K562 (cell line): ENCODE results near the gene CRELD2. TPM values are rescaled to one million over a fixed set of nuclear protein-coding genes. Genes with fewer than 3 reads are reported as not detected.

Source experiments
- ATAC-seq: fragments of 200-7000 bp; cut with Tn5 transposase; 3 replicates; pipeline ENCODE4 v1.9.1; 2020; ENCODE audit warnings: moderate library complexity
- BruUV-seq: library from RNA; stranded (reverse); fragments of 400-500 nt; replicated peaks from 2 replicates; lab custom pipeline; 2021; lab: Mats Ljungman, UMichigan
- CTCF ChIA-PET: fragments of 300-600 bp; formaldehyde crosslinking; extraction: SDS; loops from one replicate; lab custom pipeline; 2021; ENCODE audit warnings: low intra/inter-chr PET ratio; lab: Yijun Ruan, JAX
- POLR2A ChIA-PET: fragments of 300-600, 350-650 bp; sonication (Branson Sonifier 250); formaldehyde crosslinking; extraction: SDS; loops from one replicate; lab custom pipeline; 2021; ENCODE audit warnings: antibody characterized with exemption, inconsistent platforms; lab: Yijun Ruan, JAX
- DNase-seq, 4 experiments: peaks; one replicate each; pipeline versions ENCODE4 v3.0.0 to v3.0.0-alpha.2; 2011 to 2018; ENCODE audit warnings: low spot score in 3 of 4, mixed read lengths in 3 of 4; ENCODE audit errors: extremely low read depth in 1 of 4
- FAIRE-seq: peaks from 2 replicates; lab custom pipeline; 2011; peaks lifted over from hg19 to GRCh38; lab: Jason Lieb, UNC
- H2AFZ ChIP-seq: 2 replicates; pipeline ENCODE4 v1.6.0; 2011; ENCODE audit warnings: low read depth, low read length, control low read depth, inconsistent platforms
- H3K27ac ChIP-seq: fragments of 200-600 bp; 3 replicates; pipeline ENCODE4 v1.8.0; 2011; ENCODE audit warnings: low read depth, mild to moderate bottlenecking, control low read depth, inconsistent platforms, low read length, moderate library complexity, mixed read lengths; ENCODE audit errors: extremely low read depth
- H3K27me3 ChIP-seq, 2 experiments: fragments of 300-600 bp in 1 of 2; 2 replicates in 1 of 2; 3 replicates in 1 of 2; pipeline versions ENCODE4 v1.6.0 to v1.8.0; 2011; ENCODE audit warnings: inconsistent platforms in 2 of 2, low read length in 2 of 2, mild to moderate bottlenecking in 1 of 2, mixed read lengths in 1 of 2, moderate library complexity in 1 of 2; ENCODE audit not compliant: control insufficient read depth in 2 of 2, insufficient read depth in 2 of 2
- H3K36me3 ChIP-seq: fragments of 300-600 bp; 3 replicates; pipeline ENCODE4 v1.8.0; 2011; ENCODE audit warnings: mild to moderate bottlenecking, low read length, inconsistent platforms; ENCODE audit not compliant: control insufficient read depth, insufficient read depth
- H3K4me1 ChIP-seq, 2 experiments: fragments of 200-600 bp in 1 of 2; replicated peaks in 1 of 2; 2 replicates in 1 of 2; 3 replicates in 1 of 2; pipeline versions ENCODE4 v1.5.1 to v1.8.0; 2011; ENCODE audit warnings: inconsistent platforms in 2 of 2, low read length in 2 of 2, mild to moderate bottlenecking in 1 of 2, mixed read lengths in 1 of 2, moderate library complexity in 1 of 2; ENCODE audit not compliant: control insufficient read depth in 2 of 2, insufficient read depth in 2 of 2
- H3K4me2 ChIP-seq: 2 replicates; pipeline ENCODE4 v1.6.1; 2011; ENCODE audit warnings: low read length, control low read depth, inconsistent platforms, mixed read lengths; ENCODE audit not compliant: insufficient read depth
- H3K4me3 ChIP-seq: fragments of 200-600 bp; sonication (generic), shearing (Covaris generic); 2 replicates; pipeline ENCODE4 v1.5.1; 2016; ENCODE audit warnings: control low read depth, inconsistent platforms
- H3K79me2 ChIP-seq: fragments of 200-600 bp; 3 replicates; pipeline ENCODE4 v1.8.0; 2011; ENCODE audit warnings: low read length, inconsistent platforms; ENCODE audit not compliant: control insufficient read depth, insufficient read depth
- H3K9ac ChIP-seq, 2 experiments: 2 replicates each; pipeline versions ENCODE4 v1.6.0 to v1.6.1; 2011; ENCODE audit warnings: low read depth in 2 of 2, low read length in 2 of 2, control low read depth in 1 of 2, inconsistent platforms in 1 of 2, mild to moderate bottlenecking in 1 of 2, mixed read lengths in 1 of 2; ENCODE audit not compliant: insufficient read depth in 1 of 2
- H3K9me1 ChIP-seq: one replicate; pipeline ENCODE4 v1.6.0; 2011; ENCODE audit warnings: inconsistent platforms, mild to moderate bottlenecking, low read length, moderate library complexity; ENCODE audit not compliant: control insufficient read depth, insufficient read depth
- H3K9me3 ChIP-seq: replicated peaks from 2 replicates; pipeline ENCODE4 v1.5.1; 2011; ENCODE audit warnings: low read depth, low read length, inconsistent platforms; ENCODE audit not compliant: control insufficient read depth, insufficient read depth
- H4K20me1 ChIP-seq: replicated peaks from 2 replicates; pipeline ENCODE4 v1.6.1; 2011; ENCODE audit warnings: low read length, inconsistent platforms, mixed read lengths; ENCODE audit not compliant: control insufficient read depth, insufficient read depth
- ELK3 ChIP-seq: fragments of 450-650 bp; formaldehyde crosslinking; IDR thresholded peaks from 2 replicates; pipeline ENCODE4 v1.4.0; 2020; ENCODE audit warnings: mild to moderate bottlenecking
- GATAD2A ChIP-seq: fragments of 450-650 bp; IDR thresholded peaks from 2 replicates; pipeline ENCODE4 v1.6.1; 2017
- HLTF ChIP-seq: fragments of 450-650 bp; IDR thresholded peaks from 2 replicates; pipeline ENCODE4 v1.6.1; 2016
- HMBOX1 ChIP-seq: sonication (generic); IDR thresholded peaks from 2 replicates; pipeline ENCODE4 v1.6.1; 2016
- HNRNPK ChIP-seq: fragments of 200-400 bp; formaldehyde crosslinking; IDR thresholded peaks from one replicate; pipeline ENCODE4 v1.6.1; 2018; ENCODE audit warnings: mild to moderate bottlenecking, low read depth, low read length; ENCODE audit not compliant: poor library complexity, severe bottlenecking
- MYC ChIP-seq, 2 experiments: fragments of 250-450 bp in 1 of 2; sonication (Bioruptor Pico) in 1 of 2; IDR thresholded peaks; 2 replicates each; pipeline versions ENCODE4 v1.5.1 to v1.6.1; 2012 to 2021; ENCODE audit warnings: low read depth in 2 of 2, borderline replicate concordance in 1 of 2, improper control_type of control experiment in 1 of 2, low read length in 1 of 2, mild to moderate bottlenecking in 1 of 2, moderate library complexity in 1 of 2
- NCOA2 ChIP-seq, 2 experiments: fragments of 450-650 bp; IDR thresholded peaks; 2 replicates each; pipeline ENCODE4 v1.6.1; 2018; ENCODE audit warnings: mild to moderate bottlenecking in 2 of 2, moderate library complexity in 1 of 2; ENCODE audit not compliant: partially characterized antibody in 2 of 2
- NR1H2 ChIP-seq: sonication (generic); formaldehyde crosslinking; IDR thresholded peaks from 2 replicates; pipeline ENCODE4 v1.4.0; 2020; ENCODE audit warnings: mild to moderate bottlenecking, missing genetic modification reagents
- ZFX ChIP-seq: sonication (generic); formaldehyde crosslinking; IDR thresholded peaks from 2 replicates; pipeline ENCODE4 v1.8.0; 2022; ENCODE audit warnings: mild to moderate bottlenecking, missing genetic modification reagents, moderate library complexity
- ZNF121 ChIP-seq: sonication (generic); formaldehyde crosslinking; conservative IDR thresholded peaks from 2 replicates; pipeline ENCODE4 v1.8.0; 2022; ENCODE audit warnings: missing genetic modification reagents
- ZNF518B ChIP-seq: fragments of 250-450 bp; sonication (Bioruptor Pico); IDR thresholded peaks from 2 replicates; pipeline ENCODE4 v1.5.0; 2021; ENCODE audit warnings: mild to moderate bottlenecking, moderate library complexity
- WGBS: fragments of 100-300 bp; shearing (Covaris generic); methylation state at CpG from one replicate; pipeline ENCODE4 v1.1.6; 2016; ENCODE audit warnings: low coverage, mixed read lengths; ENCODE audit not compliant: insufficient coverage; ENCODE audit errors: missing lambda C conversion rate; 5-methylcytosine and 5-hydroxymethylcytosine counted together
- in situ Hi-C: fragments of 300-500 bp; cut with MboI; formaldehyde crosslinking; loops from 4 replicates; pipeline ENCODE4 v1.15.0; 2018; ENCODE audit warnings: inconsistent platforms, mixed read lengths
- intact Hi-C: fragments of 100-400 bp; cut with micrococcal nuclease; formaldehyde crosslinking; loops from 2 replicates; pipeline ENCODE4 v1.14.2; 2022
- polyA plus RNA-seq, 8 experiments: library from polyadenylated mRNA; depleted of rRNA in 4 of 8; stranded (reverse) in 5 of 8; unstranded in 3 of 8; fragments of >200 nt; fragmentation: Nextera tagmentation in 2 of 8; fragmentation: Illumina TruSeq in 1 of 8; extraction: Ambion mirVana in 2 of 8; extraction: Trizol in 1 of 8; gene quantifications; 2 replicates each; pipeline versions ENCODE4 v1.2.1 to v1.2.3, GENCODE V29; 2011 to 2014; ENCODE audit warnings: inconsistent platforms in 1 of 8, missing spikeins in 1 of 8
- total RNA-seq, 7 experiments: library from RNA; depleted of rRNA in 6 of 7; stranded (reverse); fragments of >200 nt in 6 of 7; fragmentation: Illumina TruSeq in 2 of 7; extraction: Trizol in 2 of 7; gene quantifications; 2 replicates each; pipeline versions ENCODE4 v1.2.1 to v1.2.3, GENCODE V29; 2011 to 2021; ENCODE audit warnings: low replicate concordance in 1 of 7

The CRELD2 gene
- total and polyA plus RNA-seq, 9 of the 15 experiments (the other 6 are each of a cell fraction or from before 2014, with no cell fraction given), result 0.96 to 25.3 (median 8.8) TPM

- POLR2A ChIA-PET, result no interaction called here
- no peaks in the 10 kb centered on the region; the same call in 2 of the 3 replicates for H3K36me3 ChIP-seq
- ATAC-seq (no peak), FAIRE-seq (no peak), DNase-seq (no peak)
- no peak overlapping the region for H2AFZ ChIP-seq
- H3K9me3 ChIP-seq, result 0 out of 2 replicates have a peak, but pooled peaks cover 4% of the 10 kb centered on the region
- H3K79me2 ChIP-seq, result no peaks in the 10 kb centered on the region
- H3K27me3 ChIP-seq, result no peaks in the 10 kb centered on the region
- peaks cover 3 to 4% of the 10 kb centered on the region in 2 experiments; a peak in 3 of 5 replicates for H3K4me1 ChIP-seq
- no peaks in the 10 kb centered on the region for H4K20me1 ChIP-seq
- intact Hi-C loops (no loop called here), in situ Hi-C loops (no loop called here)
- H3K4me2 ChIP-seq, result no peak overlapping the region
- H3K4me3 ChIP-seq, result no peak overlapping the region
- 89% methylated on average over 7 of the region's 8 CpGs for WGBS
- no peak for TF ChIP-seq HMBOX1
- TF ChIP-seq ZNF518B (CRISPR knock-in tag), result no peak
- TF ChIP-seq HLTF, result no peak
- TF ChIP-seq NCOA2 (IDR thresholded peaks at IDR 0.05; ENCODE audit: partially characterized antibody in 2 of 2), result no peak
- TF ChIP-seq ZNF121, result no peak
- TF ChIP-seq ELK3 (CRISPR knock-in tag), result no peak
- no peak for TF ChIP-seq GATAD2A
- no peak for TF ChIP-seq MYC (IDR thresholded peaks at IDR 0.05; ENCODE audit: low read depth, low read length)
- no peak for TF ChIP-seq MYC (CRISPR knock-in tag; IDR thresholded peaks at IDR 0.05; ENCODE audit: borderline replicate concordance, low read depth)
- TF ChIP-seq HNRNPK, result no peak
- TF ChIP-seq NR1H2 (CRISPR knock-in tag), result no peak
- TF ChIP-seq ZFX (CRISPR knock-in tag), result no peak
- H3K27ac ChIP-seq, result no peak overlapping the region
- BruUV-seq, result no TSS peak
- CTCF ChIA-PET, result no interaction called here
- no peak overlapping the region for H3K9ac ChIP-seq
- H3K9me1 ChIP-seq, result no peaks in the 10 kb centered on the region
These were observed 21.3 kb upstream of the CRELD2 start for GRCh38 chr22:49897015-49897684.
